ENCODE results near the gene RADIL. TPM values are rescaled to one million over a fixed set of nuclear protein-coding genes. Genes with fewer than 3 reads are reported as not detected.

The RADIL gene
- total and polyA plus RNA-seq, 9 of the 15 experiments (the other 6 are each of a cell fraction or from before 2014, with no cell fraction given) = 0.06 to 8.1 (median 1.9) TPM; not detected in 1

- H3K9me3 ChIP-seq (replicated peaks; ENCODE audit: control insufficient read depth, insufficient read depth, low read depth, low read length) = no peaks in the 10 kb centered on the region
- FAIRE-seq = no peak
- no peak overlapping the region for H3K4me3 ChIP-seq
- in situ Hi-C loops (cut with MboI) = no loop called here
- 0 out of 2 replicates have a peak, but pooled peaks cover 8% of the 10 kb centered on the region for H4K20me1 ChIP-seq (replicated peaks; ENCODE audit: control insufficient read depth, insufficient read depth, low read length)
- intact Hi-C loops (cut with micrococcal nuclease) = no loop called here
- CTCF ChIA-PET (ENCODE audit: low intra/inter-chr PET ratio) = no interaction called here
- no peak overlapping the region for H3K9ac ChIP-seq (ENCODE audit: insufficient read depth in 1 of 2, low read depth in 2 of 2, low read length in 2 of 2)
- no peak for DNase-seq (ENCODE audit: extremely low read depth in 1 of 4, low spot score in 3 of 4)
- H2AFZ ChIP-seq (ENCODE audit: low read depth, low read length) = no peak overlapping the region
- H3K4me1 ChIP-seq (replicated peaks in 1 of 2; ENCODE audit: control insufficient read depth in 2 of 2, insufficient read depth in 2 of 2, low read length in 2 of 2) = peaks cover 0 to 21% of the 10 kb centered on the region in 2 experiments; a peak in 2 of 5 replicates
- no TSS peak for BruUV-seq (replicated peaks)
- no peaks in the 10 kb centered on the region for H3K36me3 ChIP-seq (ENCODE audit: control insufficient read depth, insufficient read depth, low read length)
- no peak overlapping the region for H3K27ac ChIP-seq (ENCODE audit: extremely low read depth, low read depth, low read length)
- 36% methylated on average over 3 of the region's 5 CpGs for WGBS (ENCODE audit: insufficient coverage, low coverage, missing lambda C conversion rate)
- H3K4me2 ChIP-seq (ENCODE audit: insufficient read depth, low read length) = no peak overlapping the region
- no peak for ATAC-seq
- no peaks in the 10 kb centered on the region for H3K79me2 ChIP-seq (ENCODE audit: control insufficient read depth, insufficient read depth, low read length)
- POLR2A ChIA-PET = interaction anchor here (0.6 to 1.0 kb wide), 2 partner anchors 9 to 18 kb away, joined by 3 read pairs; no protein-coding TSS in a partner anchor
- peaks cover 0 to 4% of the 10 kb centered on the region in 2 experiments; a peak in 2 of 5 replicates for H3K27me3 ChIP-seq (ENCODE audit: control insufficient read depth in 2 of 2, insufficient read depth in 2 of 2, low read length in 2 of 2)
- no peaks in the 10 kb centered on the region for H3K9me1 ChIP-seq (ENCODE audit: control insufficient read depth, insufficient read depth, low read length)
- TF ChIP-seq THRAP3 (IDR thresholded peaks at IDR 0.05; ENCODE audit: borderline replicate concordance) = no peak
- TF ChIP-seq FUS (optimal IDR thresholded peaks at IDR 0.05; ENCODE audit: low read depth, low read length) = no peak
- TF ChIP-seq, protein P1, sequence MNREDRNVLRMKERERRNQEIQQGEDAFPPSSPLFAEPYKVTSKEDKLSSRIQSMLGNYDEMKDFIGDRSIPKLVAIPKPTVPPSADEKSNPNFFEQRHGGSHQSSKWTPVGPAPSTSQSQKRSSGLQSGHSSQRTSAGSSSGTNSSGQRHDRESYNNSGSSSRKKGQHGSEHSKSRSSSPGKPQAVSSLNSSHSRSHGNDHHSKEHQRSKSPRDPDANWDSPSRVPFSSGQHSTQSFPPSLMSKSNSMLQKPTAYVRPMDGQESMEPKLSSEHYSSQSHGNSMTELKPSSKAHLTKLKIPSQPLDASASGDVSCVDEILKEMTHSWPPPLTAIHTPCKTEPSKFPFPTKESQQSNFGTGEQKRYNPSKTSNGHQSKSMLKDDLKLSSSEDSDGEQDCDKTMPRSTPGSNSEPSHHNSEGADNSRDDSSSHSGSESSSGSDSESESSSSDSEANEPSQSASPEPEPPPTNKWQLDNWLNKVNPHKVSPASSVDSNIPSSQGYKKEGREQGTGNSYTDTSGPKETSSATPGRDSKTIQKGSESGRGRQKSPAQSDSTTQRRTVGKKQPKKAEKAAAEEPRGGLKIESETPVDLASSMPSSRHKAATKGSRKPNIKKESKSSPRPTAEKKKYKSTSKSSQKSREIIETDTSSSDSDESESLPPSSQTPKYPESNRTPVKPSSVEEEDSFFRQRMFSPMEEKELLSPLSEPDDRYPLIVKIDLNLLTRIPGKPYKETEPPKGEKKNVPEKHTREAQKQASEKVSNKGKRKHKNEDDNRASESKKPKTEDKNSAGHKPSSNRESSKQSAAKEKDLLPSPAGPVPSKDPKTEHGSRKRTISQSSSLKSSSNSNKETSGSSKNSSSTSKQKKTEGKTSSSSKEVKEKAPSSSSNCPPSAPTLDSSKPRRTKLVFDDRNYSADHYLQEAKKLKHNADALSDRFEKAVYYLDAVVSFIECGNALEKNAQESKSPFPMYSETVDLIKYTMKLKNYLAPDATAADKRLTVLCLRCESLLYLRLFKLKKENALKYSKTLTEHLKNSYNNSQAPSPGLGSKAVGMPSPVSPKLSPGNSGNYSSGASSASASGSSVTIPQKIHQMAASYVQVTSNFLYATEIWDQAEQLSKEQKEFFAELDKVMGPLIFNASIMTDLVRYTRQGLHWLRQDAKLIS (CRISPR knock-in tag; IDR thresholded peaks at IDR 0.05) = no peak
- TF ChIP-seq MAZ (CRISPR knock-in tag; conservative IDR thresholded peaks at IDR 0.05 in 1 of 2, IDR thresholded peaks at IDR 0.05 in 1 of 2) = no peak
- no peak for TF ChIP-seq HLTF (IDR thresholded peaks at IDR 0.05)
- TF ChIP-seq, protein P2, sequence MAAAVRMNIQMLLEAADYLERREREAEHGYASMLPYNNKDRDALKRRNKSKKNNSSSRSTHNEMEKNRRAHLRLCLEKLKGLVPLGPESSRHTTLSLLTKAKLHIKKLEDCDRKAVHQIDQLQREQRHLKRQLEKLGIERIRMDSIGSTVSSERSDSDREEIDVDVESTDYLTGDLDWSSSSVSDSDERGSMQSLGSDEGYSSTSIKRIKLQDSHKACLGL (CRISPR knock-in tag; IDR thresholded peaks at IDR 0.05; ENCODE audit: borderline replicate concordance, poor library complexity, severe bottlenecking) = no peak
- no peak for TF ChIP-seq ZNF584 (CRISPR knock-in tag; IDR thresholded peaks at IDR 0.05; ENCODE audit: low read depth)
Measured at GRCh38 chr7:4808026-4808425, 75.5 kb downstream of the RADIL start.
